NCI-H460 (cell line): ENCODE data around the gene NTF3. TPM values are rescaled to one million over a fixed set of nuclear protein-coding genes. Genes with fewer than 3 reads are reported as not detected.

Source experiments
- DNase-seq: peaks from one replicate; pipeline ENCODE4 v3.0.0-alpha.2; 2016; ENCODE audit warnings: low read depth; ENCODE audit errors: extremely low read depth
- total RNA-seq: library from RNA; depleted of rRNA; stranded (reverse); fragments of >200 nt; shearing (Covaris generic); gene quantifications from 2 replicates; pipeline ENCODE4 v1.2.3, GENCODE V29; 2014

NTF3 gene
- total RNA-seq, 1 experiment from 2014 or later = not detected

DNA sequence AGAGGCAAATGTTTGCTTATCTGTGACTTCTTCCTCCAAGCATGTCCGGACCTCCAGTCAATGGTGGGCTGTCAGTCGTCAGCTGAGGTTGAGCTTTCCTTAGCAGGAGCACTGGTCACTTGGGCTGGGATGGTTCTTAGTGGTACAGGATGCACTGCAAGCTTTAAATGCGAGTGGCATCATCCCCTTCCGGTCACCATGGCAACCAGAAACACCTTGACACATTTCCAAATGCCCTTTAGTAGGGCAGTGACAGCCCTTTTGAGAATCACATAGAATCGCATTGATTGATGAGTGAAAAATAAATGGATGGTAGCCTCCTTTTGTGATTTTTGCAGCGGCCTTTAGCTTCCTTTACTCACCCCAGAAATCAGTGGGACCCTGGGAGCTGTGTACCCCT lies 24.1 kb downstream of the NTF3 start:
- DNase-seq = no peak

DNA sequence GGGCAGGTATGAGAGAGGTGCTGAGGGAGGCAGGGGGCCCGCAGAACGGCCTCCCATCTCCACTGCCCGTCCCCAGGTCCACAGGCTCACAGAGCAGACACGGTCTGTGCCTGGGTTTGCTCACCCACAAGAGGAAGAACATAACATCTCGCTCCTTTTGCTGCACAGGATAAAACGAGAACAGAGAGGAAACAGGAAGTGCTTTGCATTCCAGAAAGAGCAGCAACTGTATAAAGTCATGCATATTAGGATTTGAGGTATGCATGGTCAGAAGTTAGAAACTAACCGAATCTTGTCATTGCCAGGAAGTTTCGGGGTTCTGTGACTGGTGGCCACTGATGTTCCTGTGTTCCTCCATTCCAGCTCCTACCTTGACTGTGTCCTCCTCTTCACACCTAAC lies 25.0 kb downstream of the NTF3 start:
- DNase-seq = no peak

DNA sequence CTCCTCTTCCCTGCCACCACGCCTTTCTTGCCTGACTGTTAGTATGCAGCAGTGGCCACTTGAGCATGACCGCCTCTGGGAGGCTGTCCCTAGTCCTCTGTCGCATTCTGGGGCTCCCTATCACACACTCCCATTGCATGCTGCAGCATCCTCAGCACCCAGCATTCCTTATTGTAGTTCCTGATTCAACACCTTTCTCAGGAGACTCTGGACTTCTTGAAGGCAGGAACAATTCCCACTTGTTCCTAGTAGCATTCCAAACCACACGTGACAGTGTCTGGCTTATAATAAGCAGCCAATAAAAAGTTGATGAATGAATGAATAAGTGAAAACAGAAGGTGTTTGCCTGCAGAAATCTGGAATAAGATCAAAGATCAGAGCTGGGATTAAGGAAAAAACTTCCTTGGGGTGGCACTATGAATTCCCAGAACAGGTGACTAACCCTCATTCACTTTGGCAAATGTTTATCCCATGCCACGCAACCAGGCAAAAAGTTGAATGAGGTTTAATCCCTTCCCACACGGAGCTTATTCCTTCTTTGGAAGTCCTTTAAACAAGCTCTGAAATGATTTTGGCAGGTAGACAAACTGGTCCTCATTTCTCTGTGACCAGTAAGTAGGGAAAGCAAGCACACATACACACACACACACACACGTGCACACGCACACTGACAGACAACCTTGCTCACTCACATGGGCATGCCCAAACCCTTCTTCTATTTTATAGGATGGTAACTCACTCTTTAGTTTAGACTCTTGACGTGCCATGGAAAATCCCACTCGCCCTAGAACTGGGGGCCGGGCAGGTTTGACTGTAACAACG lies 26.5 kb downstream of the NTF3 start:
- DNase-seq = no peak

DNA sequence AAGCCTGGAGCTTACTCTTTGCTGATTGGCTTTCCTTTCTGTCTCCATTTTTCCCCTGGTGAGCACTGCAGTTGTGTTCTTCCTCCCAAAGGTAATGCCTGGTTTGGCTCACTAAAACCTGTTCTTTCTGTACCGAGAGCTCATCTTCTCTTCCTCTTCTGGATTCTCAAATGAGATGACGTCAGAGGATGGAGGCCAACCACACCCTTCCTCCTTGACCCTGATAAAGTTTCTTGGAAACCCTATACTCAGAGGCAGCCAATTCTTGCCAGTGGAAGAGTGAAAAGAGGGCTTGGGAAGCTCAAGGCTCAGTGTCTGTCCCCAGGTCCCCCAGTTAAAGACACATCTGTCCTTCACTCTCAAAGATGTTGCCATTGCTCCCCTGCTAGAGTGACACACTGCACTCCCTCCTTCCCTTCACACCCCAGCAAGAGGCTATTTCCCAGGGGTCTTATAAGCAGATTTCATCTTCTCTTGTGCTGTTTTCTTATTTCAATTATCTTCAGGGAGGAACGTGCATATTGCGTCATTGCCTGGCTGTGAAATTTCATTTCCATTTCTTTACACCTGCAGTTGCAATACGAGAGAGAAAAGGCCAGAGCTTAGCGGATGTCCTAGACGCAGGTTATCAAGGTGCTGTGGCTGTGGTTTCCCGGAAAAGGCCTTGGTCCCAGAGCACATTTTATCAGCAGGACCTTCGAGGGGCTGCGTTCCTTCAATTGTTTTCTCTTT lies 27.3 kb downstream of the NTF3 start:
- DNase-seq = no peak

DNA sequence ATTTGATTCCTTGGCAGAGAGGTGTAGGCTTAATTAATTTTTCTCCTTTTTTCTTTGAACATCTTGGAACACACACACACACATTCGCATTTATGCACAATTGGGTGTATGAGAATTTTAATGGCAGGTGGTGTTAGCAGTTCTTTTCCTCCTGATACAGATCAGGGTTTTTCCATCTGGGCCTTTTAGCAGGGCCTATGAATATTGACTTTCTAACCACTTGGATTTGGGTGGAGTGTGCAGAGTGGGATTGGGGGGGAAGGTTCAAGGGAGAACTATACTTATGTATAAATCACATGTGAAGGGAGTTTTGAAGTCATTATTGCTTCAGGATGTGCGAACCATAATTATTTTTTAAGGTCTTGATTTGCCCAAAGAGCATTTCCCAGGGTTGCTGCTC lies 28.9 kb downstream of the NTF3 start:
- DNase-seq = no peak

DNA sequence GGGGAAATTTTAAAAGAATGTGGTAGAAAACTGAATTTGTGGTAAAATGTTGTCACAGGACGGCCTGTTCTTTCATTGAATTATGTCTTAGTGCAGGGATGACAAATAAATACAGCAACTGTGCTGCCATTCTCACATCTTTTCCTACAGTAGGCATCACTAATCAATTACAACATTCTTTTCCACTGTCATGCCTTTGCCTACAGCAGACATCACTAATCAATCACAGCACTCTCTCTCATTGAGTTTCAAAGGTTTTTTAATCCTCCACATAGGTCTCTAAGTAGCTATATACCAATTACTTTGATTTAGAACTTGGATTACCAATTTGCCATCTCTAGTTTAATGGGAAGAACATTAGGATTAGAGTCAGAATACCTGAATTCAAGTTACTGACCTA lies 30.1 kb downstream of the NTF3 start:
- DNase-seq = no peak

DNA sequence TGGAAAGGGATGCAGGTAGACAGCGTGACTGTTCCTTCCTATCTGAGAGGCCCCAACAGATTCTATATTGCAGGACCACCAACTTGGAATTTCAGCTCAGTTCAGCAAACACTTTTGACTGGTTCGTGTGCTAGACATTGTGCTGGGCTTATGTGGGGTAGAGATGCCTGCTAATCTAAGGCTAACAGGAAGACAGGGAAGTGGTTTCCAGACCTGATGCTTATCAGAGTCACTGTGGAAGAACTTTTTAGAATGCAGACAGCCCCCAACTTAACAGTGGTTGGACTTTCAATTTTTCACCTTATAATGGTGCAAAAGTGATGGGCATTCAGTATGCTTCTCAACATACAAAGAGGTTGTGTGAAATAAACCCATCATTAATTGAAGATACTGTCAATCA lies 32.2 kb downstream of the NTF3 start:
- no peak for DNase-seq

DNA sequence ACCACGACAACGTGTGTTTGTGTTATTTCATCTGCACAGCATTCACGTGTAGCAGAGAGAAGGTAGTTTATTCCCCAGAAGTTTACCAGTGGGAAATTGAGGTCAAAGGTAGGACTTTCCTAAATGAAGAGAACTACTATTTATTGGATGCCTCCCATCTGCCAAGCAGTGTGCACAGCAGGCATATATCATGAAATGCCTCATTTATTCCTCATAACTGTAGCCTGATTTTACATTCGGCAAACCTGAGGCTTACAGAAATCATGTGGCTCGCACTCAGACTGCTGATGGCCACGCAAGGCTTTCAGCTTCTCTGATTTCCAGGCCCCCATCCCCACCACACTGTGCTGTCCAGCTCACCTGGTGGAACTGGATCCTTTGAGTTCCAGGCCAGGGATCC lies 33.5 kb downstream of the NTF3 start:
- no peak for DNase-seq

DNA sequence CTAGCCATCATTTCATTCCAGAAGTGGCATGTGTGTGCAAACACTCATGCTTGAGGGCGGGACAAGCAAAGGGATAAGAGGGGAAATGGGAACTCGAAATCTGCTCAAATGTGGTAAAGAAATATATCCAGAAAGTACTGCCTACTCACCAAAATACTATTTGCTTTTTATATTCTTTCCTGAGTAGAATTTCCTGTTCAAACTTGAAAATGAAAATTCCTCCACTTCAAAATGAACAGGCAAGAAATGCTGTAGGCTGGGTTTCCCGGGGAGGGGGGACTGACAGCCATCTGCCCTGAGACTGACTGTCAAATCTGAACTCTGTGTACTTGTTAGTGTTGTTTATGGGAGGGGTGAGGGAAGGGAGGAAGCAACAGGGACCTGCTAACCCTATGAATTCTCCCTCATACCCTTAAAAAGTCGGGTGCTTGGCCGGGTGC lies 34.6 kb downstream of the NTF3 start:
- DNase-seq = no peak

DNA sequence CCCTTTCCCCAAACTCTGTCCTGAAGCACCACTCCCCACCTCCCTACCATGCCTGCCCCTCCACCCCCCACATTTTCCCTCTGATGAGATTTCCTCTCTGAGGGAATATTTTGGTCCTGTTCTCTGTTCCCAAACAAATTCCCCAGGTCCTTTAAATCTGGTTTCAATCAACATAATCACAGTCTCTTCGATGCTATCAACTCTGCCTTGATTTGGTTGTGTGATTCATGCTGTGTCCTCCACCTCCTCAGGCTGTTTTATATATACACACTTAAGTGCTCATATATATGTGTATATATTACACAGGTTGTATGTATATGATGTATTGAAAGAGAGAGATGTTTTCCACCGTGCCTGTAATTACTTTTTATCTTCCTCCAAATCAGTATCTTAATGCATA lies 36.0 kb downstream of the NTF3 start:
- DNase-seq = no peak

DNA sequence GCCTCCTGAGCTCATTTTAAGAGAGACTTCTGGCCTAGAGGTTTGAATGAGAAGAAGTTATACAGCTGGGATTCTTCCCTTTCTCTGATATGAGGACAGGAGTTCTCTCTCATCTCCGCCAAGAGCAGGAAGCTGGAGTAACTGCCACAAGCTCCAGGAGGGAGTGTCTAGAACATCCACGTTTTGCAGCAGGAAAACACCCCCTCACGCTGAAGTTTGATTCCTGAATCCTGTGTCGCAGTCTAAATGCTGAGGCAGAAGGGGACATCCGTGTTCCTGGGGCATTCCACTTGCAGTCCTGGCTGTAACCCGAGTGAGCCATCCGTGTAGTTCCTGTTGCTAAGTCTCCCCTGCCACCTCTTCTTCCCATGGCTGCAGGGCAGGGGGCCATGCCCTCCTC lies 38.3 kb downstream of the NTF3 start:
- no peak for DNase-seq

DNA sequence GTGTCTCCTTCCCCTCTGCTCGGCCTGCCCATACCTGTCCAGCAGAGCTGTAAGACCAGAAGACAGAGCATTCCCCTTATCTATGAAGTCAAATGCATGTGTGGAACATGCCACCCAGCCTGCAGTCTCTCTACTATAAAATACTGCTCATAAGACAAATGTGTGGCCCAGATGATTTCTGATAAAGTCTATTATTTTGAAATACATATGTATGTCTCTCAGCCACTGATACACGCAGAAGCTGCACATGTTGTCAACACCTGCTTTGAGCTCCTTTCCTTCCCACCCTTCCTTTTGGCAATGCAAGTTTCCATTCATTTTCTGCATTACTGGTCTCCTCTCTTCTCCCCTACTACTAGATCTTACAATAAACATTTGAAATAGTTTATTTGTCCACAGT lies 38.8 kb downstream of the NTF3 start:
- no peak for DNase-seq

DNA sequence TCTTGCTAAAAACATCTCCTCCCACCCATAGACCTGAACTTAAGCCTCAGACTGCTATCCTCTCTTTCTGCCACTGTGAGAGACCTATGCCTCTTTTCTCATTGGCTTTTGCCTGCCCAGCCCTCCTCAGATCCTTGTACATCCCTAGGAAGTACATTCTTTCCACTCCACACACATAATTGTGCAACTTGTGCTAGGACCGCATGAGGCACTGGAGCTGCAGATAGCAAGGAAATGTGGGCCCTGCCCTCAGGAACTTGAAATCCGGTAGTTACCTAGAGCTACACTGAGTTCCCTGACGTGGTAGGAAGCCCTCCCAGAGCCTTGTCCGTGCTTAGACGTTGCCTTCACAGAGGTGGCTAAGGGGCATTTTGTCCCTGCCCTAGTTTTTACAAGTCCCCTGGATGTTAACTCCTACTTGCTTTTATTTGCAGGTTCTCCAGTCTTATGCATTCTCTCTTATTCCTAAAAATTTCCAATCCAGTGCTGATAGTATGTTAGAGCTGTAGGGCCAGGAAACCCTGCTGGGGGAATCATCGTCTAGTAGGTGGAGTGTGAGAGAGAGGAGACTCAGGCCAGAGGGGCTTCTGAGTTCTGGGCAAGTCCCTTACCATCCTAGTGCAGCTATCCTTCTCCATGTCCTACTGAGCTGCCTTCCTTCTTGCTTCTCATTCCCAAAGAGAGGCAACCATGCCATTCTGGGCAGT lies 41.3 kb downstream of the NTF3 start:
- no peak for DNase-seq

DNA sequence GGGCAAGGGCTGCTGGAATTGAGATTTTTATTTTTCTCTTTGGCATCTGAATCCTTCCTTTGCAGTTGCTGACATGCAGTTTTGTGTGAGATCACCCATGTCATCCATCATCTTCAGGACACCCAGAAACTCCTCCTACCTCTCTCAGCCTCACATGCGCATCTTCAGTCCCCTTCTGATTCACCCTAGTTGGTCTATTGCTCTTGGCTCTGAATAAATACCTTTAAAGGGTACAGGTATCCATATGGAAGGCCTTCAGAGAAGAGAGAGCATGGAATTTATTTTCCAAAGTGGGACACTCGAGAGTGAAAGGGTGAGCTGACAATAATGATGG lies 41.8 kb downstream of the NTF3 start:
- no peak for DNase-seq

DNA sequence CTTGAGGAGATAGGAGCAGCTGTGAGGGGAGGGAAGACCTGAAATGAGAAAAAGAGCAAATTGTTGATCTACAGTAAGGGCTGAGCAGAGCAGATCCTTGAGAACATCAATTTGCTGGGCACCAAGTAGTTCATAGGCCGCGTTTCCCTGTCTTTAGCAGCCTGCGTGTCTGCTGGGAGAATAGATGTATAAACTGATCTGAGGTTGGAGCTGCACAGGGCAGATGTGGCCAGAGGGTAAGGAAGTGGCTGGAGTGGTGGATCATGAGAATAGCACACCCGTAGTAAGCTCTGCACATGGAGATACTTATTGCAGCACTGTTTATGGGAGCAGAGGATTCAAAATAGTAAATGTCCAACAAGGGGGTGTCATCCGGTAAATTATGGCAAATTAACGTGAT lies 44.4 kb downstream of the NTF3 start:
- no peak for DNase-seq

DNA sequence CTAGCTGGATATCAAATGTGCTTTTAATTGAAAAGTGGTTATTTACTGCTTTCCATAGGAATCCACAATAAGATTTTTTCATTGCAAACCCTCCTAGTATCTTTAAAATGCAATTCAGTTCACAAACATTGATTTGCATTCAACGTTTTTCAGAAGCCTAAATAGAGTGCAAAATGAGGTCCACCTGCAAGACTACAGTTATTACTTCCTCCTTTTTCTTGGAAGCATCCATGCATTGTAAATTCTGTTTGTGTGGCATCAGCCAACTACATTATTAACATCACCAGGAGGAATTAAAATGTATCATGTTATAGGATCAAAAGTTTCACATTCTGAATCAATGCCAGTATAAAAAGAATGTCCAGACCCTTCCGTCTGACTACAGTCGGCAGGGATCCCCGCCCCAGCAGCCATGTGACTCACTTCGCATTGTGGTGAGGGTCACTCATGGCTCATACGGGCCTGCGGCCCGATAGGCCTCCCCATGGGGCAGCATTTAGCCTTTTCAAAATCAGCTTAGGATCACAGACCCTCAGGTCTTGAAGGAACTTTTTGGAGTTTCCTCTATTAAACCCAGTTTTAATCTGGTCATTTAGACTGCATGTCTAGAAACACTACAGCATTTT lies 46.3 kb downstream of the NTF3 start:
- no peak for DNase-seq

DNA sequence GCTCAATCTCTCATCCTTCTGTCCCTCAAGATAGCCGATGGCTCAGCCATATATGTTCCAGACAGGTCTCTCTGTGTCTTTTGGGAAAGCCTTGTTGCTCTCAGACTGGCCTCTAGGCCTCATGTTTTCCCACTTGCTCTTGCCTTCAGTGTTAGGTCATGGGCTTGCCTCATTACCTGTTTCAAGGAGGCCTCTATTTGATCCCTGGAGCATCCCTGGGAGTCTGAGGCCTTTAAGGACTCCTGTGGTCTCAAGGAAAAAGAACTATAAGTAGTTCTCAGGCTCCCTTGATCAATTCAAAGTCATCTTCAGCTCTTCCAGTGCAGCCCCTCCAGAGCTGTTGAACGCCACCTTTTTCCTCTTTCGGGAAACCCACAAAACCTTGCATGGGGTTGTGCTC lies 47.9 kb downstream of the NTF3 start:
- DNase-seq = no peak

DNA sequence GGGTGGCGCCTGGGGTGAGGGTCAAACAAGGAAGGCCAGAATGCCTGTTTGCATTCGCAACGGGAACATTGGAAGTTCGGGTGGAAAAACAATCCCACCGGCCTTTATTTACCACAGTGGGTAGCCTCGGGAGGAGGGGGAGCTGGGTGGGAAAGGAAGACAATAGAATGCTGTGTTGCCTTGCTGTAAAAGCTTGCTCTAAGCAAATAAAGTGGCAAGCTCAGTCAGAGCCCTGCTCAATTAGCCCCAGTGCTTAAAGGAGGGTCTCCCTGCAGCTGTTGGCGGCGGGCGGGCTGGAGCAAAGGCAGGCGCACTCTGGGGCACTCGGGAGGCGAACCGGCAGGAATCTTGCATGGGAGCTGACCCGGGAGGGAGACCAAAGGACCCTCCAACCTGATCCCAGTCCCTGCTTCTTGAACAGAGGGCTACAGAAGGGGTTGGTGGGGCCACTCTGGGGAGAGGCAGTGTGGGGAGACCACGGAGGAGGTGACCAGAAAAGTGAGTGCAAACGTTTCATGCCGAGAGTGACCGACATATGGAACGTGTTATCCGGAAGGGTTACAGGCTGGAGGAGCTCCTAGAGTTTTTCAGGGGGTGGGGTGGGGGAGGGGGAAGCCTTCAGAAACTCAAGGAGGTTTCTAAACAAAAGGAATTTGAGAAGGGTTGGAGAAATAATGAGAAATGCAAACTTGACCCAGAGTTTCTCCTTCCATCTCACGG lies 48.5 kb downstream of the NTF3 start:
- no peak for DNase-seq

DNA sequence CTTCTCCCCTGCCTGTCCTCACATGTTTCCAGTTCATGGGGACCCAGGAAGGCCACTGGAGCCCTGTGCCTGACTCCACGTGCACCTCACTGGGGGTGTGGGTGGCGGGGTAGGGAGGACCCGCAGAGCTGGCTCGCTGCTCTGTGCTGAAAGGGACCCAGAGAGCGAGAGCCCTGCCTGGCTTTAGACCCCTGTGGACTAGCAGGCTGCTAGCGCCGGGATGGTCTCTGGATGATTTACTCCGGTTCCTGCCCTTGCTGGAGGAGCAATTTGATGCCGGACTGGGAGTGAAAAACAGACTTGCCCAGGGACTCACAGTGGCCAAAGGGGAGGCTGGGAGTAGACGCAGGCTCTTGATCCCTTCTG lies 49.0 kb downstream of the NTF3 start:
- DNase-seq = no peak

DNA sequence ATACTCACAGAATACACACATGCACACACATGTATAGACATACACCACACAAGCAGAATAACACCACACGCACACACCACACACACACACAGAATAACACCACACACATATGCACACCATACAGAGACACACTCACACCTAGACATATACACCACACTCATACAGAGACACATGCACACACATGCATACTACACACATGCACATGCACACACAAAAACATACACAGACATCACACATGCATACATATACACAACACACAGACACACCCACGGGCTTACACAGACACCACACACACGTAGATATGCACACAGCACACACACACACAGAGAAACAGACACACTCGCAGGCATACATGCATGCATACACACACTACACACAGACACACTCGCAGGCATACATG lies 49.7 kb downstream of the NTF3 start:
- DNase-seq = no peak

DNA sequence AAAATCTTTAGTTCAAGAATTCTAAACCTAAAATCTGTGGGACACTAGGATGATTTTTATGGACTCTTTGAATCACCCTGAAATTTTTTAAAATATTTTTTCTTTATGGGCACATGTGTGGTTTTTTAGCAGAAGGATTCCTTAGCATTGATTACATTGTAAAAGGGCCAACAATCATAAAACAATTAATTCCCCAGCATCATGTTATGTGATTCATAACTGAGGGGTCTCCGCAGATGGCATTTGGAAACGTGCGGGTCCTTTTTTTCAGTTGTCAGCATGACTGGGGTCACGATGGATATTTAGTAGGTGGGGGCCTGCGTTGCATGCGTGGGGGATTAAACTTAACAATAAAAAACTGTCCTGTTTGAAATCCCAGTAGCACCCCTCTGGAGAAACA lies 52.5 kb downstream of the NTF3 start:
- no peak for DNase-seq
